Globus pallidus (tissue), 1 donor: ENCODE measurements around the gene DNAJC5.
"Not testable (repeated sequence)": the region's sequence is repeated elsewhere in the genome, so short reads cannot be mapped to it uniquely, and the experiment has no call there.

Experiments used
- DNase-seq: peaks from one replicate; pipeline ENCODE4 v3.0.0-alpha.2; 2015; ENCODE audit warnings: low spot score

Gene DNAJC5

GRCh38 chr20:63968136-63968927, 73.4 kb downstream of the DNAJC5 start:
- DNase-seq, result no peak

GRCh38 chr20:63968928-63969760, 74.2 kb downstream of the DNAJC5 start:
- DNase-seq, result no peak

GRCh38 chr20:63969838-63970713, 75.2 kb downstream of the DNAJC5 start, which contains the start of gene ZNF512B:
Gene ZNF512B (minus strand): TSS chr20:63969930. CDS start chr20:63967950, 1,980 bp downstream.
- peak; percentile 44 for DNase-seq

- DNase-seq, result no peak
Measured at GRCh38 chr20:63970714-63971431, 75.9 kb downstream of the DNAJC5 start.

GRCh38 chr20:63971960-63972311, 77.0 kb downstream of the DNAJC5 start:
- DNase-seq, result not testable (repeated sequence)

- no peak for DNase-seq
Measured at GRCh38 chr20:63972312-63973159, 77.6 kb downstream of the DNAJC5 start.

GRCh38 chr20:63973160-63973479, 78.2 kb downstream of the DNAJC5 start:
- DNase-seq, result no peak

- DNase-seq, result peak; percentile 79
Measured at GRCh38 chr20:63973636-63974401, 78.9 kb downstream of the DNAJC5 start.

- DNase-seq, result no peak
Measured at GRCh38 chr20:63974402-63975200, 79.7 kb downstream of the DNAJC5 start.

- not testable (repeated sequence) for DNase-seq
Measured at GRCh38 chr20:63976511-63976910, 81.6 kb downstream of the DNAJC5 start.

GRCh38 chr20:63976980-63977738, 82.2 kb downstream of the DNAJC5 start:
- DNase-seq, result no peak

GRCh38 chr20:63977739-63978276, 82.9 kb downstream of the DNAJC5 start:
- DNase-seq, result no peak

- DNase-seq, result no peak
Measured at GRCh38 chr20:63978319-63979228, 83.6 kb downstream of the DNAJC5 start.

GRCh38 chr20:63979229-63979556, 84.3 kb downstream of the DNAJC5 start:
- DNase-seq, result no peak

GRCh38 chr20:63979557-63980316, 84.8 kb downstream of the DNAJC5 start, which contains the start of gene SAMD10:
Gene SAMD10 (minus strand): TSS chr20:63979642. CDS start chr20:63979467, 175 bp downstream.
- no peak for DNase-seq

- DNase-seq, result no peak
Measured at GRCh38 chr20:63980317-63980805, 85.4 kb downstream of the DNAJC5 start.
